Esophagus mucosa (tissue), 1 donor: ENCODE results near the gene ZMYM1. TPM values are rescaled to one million over a fixed set of nuclear protein-coding genes. Genes with fewer than 3 reads are reported as not detected.
"Not testable (repeated sequence)": the region's sequence is repeated elsewhere in the genome, so short reads cannot be mapped to it uniquely, and the experiment has no call there.

Experiments used
- ATAC-seq: fragments of 200-7000 bp; cut with Tn5 transposase; one replicate; pipeline ENCODE4 v1.9.1; 2020
- total RNA-seq: library from RNA; stranded (reverse); gene quantifications from one replicate; pipeline ENCODE4 v1.2.4, GENCODE V29; 2023
- donor health status: DM: yes; HTN: yes; CAD: no.

Gene ZMYM1
- total RNA-seq, 1 donor from 2014 or later, result 17.5 TPM

DNA sequence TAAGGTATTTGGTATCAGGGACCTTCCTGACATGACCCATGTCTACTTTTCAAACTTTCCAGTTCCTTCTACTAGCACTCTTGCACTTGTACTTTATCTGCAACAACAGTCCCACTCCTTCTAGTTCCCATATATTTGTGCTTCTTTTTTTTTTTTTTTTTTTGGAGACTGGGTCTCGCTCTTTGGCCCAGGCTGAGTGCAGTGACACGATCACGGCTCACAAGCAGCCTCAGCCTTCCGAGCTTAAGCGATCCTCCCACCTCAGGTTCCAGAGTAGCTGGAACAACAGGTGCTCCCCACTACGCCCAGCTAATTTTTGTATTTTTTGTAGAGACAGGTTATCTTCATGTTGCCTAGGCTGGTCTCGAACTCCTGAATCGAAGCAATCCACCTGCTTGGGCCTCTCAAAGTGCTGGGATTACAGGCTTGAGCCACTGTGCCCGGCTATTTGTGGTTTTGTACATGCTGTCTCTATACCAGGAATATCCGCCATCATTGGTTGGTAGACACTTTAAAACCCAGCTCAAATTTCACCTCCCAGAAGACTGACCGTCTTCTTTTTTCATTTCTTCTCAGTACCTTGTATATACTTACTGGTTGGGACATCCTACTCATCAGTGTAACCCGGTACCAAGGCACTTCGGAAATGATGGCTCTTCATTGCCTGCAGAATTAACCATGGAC lies 1.1 kb downstream of the ZMYM1 start:
- no peak for ATAC-seq

DNA sequence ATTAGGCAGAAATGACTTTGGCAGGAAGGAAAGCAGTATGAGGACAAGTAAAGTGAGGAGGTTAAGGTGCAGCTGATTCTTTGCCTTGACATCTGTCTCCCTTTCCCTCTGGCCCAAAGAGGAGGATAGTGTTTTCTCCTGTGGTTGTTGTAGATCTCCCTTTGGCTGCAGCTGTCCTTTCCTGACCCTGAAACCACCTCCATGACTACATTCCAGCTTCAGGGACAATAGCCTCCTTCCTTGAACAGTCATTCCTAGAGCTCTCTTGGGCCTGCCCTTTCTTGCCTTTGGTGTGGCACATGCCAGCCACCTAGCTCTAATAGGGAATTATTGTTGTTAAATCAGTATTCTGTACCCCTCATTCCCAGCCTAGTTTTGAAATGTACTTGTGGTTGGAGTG lies 6.2 kb downstream of the ZMYM1 start:
- peak; percentile 97 for ATAC-seq

DNA sequence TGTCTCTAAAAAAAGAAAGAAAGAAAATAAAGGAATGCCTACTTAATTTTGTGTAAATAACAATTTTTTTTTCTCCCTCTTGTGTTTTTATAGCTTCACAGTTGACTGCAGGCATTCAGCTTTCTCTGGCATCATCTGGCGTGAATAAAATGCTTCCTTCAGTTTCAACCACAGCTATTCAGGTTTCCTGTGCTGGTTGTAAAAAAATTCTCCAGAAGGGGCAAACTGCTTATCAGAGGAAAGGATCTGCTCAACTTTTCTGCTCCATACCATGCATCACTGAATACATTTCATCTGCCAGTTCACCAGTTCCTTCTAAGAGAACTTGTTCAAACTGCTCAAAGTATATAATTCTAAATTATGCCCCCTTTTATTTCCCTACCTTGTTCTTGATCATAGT lies 18.0 kb downstream of the ZMYM1 start:
- no peak for ATAC-seq

DNA sequence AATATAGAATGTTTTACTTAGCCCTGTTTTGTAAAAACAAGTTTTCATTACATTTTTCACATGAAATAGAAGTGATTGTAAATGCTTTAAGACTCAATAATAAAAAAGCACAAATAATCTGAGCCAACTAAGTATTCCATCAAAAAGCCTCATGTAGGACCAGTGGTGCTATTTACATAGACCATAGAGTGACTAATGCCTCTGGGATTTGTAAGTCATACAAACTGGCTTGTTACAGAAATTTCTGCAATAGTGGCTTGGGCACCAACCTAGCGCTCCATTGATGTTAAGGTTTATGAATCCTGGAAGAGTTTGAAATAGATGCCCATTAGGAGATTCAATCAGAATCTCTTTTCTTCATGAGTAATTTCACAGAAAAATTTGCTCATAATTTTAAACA lies 31.9 kb downstream of the ZMYM1 start:
- no peak for ATAC-seq

DNA sequence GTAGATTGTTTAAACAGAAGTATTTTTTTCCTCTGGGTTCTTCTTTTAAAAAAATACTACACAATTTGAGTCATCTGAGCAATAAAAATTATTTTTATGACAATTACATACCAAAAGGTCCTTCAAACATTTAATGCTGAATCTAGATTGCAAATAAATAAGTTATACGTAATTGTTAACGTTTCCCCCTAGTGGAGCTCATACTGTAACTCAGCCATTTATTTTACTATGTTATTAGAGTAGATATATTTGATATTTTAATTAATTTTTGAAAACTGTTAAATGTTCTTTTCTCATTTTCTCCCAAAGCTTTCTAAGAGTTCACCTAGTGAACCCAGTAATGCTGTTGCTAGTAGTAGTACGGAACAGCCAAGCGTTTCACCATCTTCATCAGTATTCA lies 33.5 kb downstream of the ZMYM1 start:
- no peak for ATAC-seq

DNA sequence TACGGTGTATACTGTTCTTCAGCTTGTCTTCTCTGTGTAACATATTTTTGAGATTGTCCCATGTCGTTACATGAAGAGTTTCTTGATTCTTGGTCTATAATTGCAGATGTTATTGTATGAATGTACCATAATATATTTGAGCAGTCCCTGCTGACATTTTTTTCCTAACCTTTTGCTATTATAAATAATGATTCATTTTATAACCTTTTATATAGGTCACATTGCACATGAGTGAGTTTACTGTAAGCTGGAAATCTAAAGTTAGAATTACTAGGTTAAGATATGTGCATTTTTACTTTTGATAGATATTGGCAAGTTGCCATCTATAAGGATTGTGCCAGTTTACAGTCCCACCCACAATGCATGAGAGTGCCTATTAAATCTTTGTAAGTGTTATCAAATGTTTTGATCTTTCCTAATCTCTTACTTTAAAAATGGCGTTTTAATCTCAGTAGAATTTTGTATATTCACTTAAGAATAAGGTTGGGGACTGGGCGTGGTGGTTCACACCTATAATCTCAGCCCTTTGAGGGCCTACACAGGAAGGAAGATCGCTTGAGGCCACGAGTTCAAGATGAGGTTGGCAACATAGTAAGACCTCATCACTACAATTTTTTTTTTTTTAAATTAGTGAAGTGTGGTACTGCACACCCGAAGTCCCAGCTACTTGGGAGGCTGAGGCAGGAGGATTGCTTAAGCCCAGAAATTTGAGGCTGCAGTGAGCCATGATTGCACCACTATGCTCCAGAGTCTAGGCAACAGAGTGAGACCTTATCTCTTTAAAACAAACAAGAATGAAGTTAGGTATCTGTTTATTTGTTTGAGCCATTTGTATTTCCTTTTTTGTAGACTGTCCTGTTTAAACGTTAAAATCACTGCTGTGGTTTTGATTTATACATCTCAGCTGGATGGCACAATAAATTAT lies 36.5 kb downstream of the ZMYM1 start:
- ATAC-seq, result no peak

DNA sequence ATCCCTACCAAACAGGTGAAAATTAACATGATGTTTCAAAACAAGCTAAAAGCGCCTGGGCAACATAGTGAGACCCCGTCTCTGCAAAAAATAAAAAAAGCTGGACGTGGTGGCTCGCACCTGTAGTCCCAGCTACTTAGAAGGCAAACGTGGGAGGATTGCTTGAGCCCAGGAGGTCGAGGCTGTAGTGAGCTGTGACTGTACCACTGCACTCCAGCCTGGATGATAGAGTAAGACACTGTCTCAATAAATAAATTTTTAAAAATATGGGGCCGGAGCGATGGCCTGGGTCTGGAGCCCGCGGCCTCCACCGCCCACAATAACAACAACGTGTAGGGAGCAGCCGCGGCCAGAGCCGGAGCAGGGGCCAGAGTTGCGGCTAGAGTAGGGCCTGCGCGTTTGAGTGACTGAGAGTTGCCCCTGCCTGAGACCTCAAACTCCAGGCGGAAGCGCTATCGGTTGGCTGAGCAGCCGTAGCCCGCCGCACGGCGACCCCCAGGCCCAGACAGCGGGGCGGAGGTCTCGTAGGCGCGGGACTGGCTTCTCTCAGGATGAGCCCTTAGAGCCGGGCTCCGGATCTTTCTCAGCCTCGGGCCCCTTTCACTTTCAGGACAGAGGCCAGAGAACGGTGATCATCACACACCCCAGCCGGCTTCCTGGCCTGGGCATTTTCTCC lies 41.4 kb downstream of the ZMYM1 start:
- ATAC-seq, result peak; percentile 25

DNA sequence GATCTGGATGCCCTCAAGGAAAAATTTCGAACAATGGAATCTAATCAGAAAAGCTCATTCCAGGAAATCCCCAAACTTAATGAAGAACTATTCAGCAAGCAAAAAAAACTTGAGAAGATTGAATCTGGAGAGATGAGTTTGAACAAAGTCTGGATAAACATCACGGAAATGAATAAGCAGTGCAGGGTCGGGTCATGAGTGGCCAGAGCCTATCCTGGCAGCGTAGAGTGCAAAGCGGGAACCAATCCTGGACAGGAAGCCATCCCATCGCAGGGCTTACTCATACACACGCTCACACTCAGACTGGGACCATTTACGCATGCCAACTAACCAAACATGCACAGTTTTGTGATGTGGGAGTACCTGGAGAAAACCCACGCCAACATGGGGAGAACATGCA lies 43.1 kb downstream of the ZMYM1 start:
- peak; percentile 94 for ATAC-seq

DNA sequence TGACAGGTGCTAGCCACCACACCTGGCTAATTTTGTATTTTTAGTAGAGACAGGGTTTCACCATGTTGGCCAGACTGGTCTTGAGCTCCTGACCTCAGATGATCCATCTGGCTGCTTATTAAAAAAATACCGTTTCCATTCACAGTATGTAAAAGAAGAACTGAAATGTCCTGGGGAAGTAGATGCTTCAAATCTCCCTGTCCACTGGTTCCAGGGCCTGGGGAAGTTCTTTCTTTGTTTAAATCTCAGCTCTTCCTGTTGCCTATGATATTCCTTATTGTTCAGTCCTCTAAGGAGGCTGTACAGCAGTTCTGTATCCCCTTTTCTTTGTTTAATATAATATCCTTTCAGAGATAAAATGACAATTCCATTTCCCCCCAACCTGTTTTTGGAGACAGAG lies 47.4 kb downstream of the ZMYM1 start:
- no peak for ATAC-seq

DNA sequence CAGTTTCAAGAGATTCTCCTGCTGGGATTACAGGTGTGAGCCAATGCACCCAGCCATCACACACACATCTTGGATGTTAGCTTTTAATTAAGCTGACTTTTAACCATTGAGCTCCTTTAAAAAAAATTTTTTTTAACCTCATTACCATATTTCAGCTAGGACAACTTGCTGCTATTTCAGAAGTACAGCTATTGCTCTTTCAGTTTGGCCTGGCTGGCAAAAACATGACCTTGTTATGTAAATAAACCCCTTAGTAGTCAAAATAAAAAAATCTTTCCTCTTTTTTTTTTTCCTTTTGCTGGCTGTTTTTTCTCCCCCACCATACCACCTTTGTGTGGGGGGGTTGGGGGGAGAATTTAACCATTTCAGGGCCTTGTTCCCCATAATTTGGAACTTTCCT lies 49.9 kb downstream of the ZMYM1 start:
- no peak for ATAC-seq

DNA sequence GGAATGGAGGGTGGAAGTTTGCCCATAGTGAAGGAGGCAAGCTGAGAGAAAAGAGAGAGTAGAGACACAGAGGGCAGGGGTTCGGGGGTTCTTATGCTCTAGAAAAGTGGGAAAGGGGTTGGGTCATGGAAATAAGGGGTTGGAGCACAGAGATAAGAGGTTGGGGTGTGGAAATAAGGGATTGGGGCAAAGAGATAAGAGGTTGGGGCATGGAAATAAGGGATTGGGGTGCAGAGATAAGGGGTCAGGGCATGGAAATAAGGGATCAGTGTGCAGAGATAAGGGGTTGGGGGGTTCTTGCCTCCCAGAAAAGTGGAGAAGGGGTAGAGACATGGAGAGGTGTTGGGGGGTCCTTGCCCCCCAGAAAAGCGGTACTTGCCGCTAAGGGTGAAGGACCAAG lies 57.6 kb downstream of the ZMYM1 start:
- no peak for ATAC-seq

DNA sequence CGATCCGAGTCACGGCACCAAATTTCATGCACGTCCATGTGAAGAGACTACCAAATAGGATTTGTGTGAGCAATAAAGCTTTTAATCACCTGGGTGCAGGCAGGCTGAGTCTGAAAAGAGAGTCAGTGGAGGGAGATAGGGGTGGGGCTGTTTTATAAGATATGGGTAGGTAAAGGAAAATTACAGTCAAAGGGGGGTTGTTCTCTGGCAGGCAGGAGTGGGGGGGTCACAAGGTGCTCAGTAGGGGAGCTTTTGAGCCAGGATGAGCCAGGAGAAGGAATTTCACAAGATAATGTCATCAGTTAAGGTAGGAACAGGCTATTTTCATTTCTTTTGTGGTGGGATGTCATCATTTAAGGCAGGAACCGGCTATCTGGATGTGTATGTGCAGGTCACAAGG lies 58.4 kb downstream of the ZMYM1 start:
- not testable (repeated sequence) for ATAC-seq

DNA sequence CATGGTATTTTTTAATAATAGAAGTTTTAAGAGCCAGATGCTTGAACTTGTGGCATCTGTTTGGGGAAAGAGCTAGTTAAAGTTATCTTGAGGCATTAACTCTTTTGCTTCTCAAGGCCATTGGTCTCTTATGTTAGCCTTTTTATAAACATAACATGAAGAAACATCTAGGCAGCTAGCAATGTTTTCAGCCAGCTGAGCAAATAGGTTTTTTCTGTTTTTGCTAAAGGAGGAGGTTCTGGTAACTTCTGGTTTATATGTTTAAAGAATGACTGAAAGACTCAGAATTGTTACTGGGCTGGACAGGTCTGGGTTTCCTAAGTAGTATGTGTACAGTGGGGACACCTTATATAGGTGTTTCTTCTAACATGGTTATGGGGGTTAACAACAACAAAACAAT lies 63.1 kb downstream of the ZMYM1 start:
- not testable (repeated sequence) for ATAC-seq

DNA sequence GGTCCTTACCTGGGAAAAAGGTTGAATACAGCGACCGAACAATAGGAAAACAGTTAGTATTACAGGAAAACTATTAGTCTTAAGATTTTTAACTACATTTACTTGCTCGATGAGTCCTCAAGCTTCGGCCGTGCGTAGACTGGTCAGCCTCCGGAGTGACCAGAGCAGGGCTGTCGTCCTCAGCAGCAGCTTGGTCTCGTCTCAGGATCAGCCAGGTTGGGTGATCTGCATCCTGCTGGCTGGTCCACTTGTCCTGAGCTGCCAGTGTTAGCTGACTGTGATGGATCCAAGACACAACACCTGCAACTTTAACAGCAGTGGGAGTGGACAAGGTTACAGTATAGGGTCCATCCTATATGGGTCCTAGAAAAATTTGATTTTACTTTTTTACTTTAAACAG lies 63.5 kb downstream of the ZMYM1 start:
- not testable (repeated sequence) for ATAC-seq

DNA sequence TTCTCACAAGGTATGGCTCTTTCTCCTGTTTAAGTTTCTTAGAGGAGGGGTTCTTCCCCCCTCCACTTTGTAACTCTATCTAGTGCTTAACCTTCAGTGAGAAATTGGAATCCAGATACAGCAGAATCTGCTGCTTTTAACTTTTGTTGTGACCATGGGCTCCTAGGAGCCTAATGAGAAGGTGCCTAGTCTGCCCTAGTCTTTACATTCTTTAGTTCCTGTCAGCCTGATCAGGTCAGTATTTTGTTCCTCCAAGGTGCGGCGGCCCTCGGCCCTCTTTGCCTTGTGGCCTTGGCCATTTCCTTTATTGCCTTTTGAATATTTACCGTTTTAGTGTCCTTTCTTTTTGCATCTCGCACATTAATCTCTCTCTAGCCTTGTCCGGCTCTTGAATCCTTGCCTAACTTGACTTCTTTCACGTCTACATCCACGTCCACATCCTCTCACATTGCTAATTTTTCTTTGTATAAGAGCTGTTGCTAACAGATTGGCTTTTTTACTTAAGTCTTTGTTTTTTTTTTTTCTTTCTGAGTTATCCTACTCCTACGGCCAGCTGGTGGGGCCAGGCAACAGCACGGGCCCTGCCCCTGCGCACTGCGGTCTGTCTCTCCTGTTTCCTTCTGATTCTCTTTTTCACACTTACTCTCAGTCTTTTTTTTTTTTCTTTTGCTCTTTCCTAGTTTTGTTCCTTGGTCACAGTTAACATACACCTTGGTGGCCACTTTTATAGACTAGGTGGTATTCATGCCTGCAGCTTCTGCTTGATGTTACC lies 64.7 kb downstream of the ZMYM1 start:
- ATAC-seq, result peak; percentile 31

DNA sequence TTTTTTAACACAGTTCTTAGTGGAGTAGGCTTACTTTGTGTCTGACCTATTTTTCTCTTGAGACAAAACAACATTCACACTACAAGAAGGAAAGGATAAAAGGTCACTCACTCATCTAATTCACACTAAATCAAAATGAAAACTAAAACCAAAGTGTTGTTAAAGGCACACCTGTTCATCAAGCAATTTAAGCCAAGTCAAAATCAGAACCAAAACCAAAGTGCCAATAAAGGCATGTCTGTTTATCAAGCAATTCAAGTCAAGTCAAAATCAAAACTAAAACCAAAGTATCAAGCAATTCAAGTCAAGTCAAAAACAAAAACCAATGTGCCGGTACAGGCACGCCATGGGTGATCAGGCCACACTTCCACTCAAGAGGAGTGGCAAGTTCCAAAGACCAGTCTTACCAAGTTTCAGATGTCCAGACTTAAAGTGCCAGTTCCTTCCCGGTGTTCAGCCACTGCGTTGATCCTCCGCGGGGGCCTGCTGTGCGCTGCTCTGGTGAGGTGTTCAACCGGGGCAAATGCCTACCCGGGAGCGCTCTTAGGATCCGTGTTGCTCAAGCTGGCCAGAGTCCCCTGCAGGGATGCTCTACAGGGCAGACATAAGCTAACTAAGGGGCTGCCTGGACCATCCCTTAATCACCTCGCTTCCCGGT lies 66.8 kb downstream of the ZMYM1 start:
- ATAC-seq, result not testable (repeated sequence)

DNA sequence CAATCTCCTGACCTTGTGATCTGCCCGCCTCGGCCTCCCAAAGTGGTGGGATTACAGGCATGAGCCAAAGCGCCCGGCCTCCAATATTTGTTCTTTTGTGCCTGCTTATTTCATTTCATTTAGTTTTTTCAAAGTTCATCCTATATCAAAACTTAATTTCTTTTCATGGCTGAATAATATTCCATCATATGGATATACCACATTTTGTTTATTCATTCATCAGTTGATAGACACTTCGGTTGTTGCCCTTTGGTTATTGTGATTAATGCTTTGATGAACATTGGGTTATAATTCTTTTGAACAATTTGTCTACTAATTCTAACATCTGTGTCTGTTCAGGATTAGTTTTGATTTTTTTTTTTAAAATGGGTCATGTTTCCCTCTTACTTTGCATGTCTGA lies 72.0 kb downstream of the ZMYM1 start:
- no peak for ATAC-seq

DNA sequence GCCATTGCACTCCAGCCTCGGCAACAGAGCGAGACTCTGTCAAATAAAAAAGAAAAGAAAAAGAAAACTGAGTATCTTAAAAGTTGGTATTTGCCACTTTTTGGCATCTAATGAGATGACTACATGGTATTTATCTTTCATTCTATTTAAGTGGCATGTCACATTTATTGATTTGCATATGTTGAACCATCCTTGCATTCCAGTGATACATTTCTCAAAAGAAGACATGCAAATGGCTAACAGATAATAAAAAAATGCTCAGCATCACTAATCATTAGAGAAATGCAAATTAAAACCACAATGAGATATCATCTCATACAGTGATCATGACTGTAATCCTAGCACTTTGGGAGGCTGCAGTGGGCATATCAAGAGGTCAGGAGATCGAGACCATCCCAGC lies 85.7 kb downstream of the ZMYM1 start:
- ATAC-seq, result no peak
